GM13976 (cell line): ENCODE data around the gene PPM1H.
"Not testable (repeated sequence)": the region's sequence is repeated elsewhere in the genome, so short reads cannot be mapped to it uniquely, and the experiment has no call there.

Experiments
- DNase-seq: peaks from one replicate; pipeline ENCODE4 v3.0.0; 2012; ENCODE audit warnings: low spot score
- in situ Hi-C: fragments of 300-500 bp; cut with MboI; formaldehyde crosslinking; loops from one replicate; pipeline ENCODE4 v1.12.0; 2022; ENCODE audit warnings: low sequenced_read_pairs, mixed read lengths, inconsistent platforms; ENCODE audit not compliant: unreplicated experiment
- TF ChIP-seq, protein P1 (sequence below): IDR thresholded peaks from 2 replicates; pipeline ENCODE4 v1.5.1; 2012; ENCODE audit warnings: borderline replicate concordance, mild to moderate bottlenecking; ENCODE audit not compliant: insufficient read depth; ENCODE audit errors: extremely low read depth, missing control alignments, control extremely low read depth

PPM1H gene

DNA sequence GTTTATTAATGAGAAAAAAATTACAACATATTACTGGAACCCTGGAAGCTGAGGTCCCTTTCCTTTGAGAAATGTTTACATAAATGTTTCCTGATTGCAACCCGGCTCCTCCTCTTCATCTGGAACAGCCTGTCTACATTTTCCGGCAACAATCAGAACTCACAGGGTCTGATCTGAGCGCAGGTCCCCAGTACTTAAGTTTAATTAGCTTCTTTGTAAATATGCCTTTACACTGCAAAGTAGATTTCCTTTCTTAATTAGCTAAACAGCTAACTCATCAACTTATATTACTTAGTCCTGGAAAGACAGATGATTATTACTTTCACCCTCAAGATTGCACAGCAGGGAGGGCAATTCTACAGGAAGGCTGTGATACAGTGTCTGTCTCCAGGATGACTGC, 255.3 kb downstream of the PPM1H start:
- no peak for DNase-seq
- in situ Hi-C loops, result no loop called here
- TF ChIP-seq, protein P1, sequence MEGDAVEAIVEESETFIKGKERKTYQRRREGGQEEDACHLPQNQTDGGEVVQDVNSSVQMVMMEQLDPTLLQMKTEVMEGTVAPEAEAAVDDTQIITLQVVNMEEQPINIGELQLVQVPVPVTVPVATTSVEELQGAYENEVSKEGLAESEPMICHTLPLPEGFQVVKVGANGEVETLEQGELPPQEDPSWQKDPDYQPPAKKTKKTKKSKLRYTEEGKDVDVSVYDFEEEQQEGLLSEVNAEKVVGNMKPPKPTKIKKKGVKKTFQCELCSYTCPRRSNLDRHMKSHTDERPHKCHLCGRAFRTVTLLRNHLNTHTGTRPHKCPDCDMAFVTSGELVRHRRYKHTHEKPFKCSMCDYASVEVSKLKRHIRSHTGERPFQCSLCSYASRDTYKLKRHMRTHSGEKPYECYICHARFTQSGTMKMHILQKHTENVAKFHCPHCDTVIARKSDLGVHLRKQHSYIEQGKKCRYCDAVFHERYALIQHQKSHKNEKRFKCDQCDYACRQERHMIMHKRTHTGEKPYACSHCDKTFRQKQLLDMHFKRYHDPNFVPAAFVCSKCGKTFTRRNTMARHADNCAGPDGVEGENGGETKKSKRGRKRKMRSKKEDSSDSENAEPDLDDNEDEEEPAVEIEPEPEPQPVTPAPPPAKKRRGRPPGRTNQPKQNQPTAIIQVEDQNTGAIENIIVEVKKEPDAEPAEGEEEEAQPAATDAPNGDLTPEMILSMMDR, result no peak

- no peak for DNase-seq
- in situ Hi-C loops, result no loop called here
- TF ChIP-seq, protein P1, result no peak
These were observed 257.6 kb downstream of the PPM1H start for GRCh38 chr12:62677355-62677754.

DNA sequence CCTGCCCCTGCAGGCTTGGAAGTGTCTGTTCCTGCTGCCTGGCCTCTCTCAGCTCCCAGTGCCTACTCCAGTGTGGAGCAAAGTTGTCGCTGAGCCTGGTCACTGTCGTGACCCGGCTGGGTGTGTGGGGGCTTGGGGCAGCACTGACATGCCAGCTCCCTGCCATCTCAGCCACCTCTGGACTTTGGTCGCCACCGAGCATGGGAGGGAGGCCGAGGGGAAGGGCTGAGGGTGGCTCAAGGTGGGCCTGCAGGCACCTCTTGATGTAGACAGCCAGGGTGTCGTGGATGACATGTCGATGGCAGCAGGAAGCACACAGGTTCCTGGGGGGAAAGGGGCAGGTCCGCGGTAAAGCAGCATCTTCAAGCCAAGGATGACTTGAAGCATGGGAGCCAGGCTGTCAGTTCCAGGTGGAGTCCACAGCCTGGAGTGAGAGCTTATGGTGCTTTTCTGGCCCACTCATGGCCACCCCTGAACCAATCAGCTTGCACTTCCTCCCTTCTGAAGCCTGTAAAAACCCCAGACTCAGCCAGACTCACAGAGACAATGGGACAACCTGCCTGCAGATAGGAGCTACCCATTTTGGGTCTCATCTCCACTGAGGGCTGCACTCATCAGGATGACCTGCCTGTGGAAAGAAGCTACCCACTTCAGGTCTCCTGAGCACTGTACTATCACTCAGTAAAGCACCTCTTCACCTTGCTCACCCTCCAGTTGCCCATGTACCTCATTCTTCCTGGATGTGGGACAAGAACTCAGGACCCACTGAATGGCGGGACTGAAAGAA, 258.2 kb downstream of the PPM1H start:
- TF ChIP-seq, protein P1, result no peak
- no peak for DNase-seq
- in situ Hi-C loops, result no loop called here

- TF ChIP-seq, protein P1, result no peak
- DNase-seq, result no peak
- in situ Hi-C loops, result no loop called here
These were observed 261.7 kb downstream of the PPM1H start for GRCh38 chr12:62673028-62673815.

DNA sequence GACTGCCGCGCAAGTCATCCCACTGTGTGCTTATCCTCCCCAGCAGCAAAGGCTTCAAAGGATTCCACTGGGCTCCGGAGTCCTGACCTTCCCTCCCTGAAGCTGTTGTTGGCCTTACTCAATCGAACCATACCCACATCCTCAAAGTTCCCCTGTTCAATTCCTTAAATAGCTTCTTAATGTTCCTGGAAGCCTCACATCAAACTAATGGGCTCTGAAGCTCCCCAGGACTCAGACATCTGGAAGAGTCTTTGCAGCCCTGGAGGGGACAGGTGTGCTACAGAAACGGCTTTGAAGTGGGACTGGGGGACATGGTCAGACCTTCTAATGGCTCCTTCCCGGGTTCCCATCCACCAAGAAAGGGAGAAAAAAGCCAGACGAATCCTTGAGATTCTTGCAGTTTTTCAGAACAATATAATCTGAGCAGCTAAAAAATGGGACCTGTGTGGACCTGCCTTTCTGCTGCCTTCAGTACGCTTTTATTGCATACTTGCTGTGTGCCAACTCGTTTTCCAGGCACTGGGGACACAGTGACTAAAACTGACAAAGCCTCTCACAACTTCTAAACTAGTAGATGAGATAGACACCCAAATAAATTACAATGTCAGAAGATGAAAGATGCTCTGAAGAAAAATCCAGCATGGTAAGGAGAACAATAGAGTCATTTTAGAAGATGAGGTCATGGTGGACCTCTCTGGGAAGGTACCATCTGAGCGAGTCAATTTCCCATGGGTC, 263.8 kb downstream of the PPM1H start:
- in situ Hi-C loops, result no loop called here
- TF ChIP-seq, protein P1, result no peak
- no peak for DNase-seq

DNA sequence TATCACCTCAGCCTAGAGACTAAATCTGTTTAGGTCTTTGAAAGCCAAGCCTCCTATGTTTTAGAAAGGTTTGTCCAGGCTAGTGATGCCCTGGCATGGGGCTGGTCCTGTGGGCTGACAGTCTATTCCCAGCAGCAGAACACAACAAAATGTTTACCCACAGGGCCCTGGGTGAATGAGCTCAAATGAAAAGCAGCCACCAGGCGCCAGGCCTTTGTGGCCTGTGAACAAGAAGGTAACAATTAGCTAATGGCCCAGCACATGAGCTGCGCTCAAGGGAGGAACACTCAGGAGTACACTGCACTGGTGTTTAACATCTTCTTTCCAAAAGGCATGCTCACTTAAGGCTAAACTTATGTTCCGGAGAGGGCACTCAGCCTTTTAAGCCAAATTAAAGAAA, 266.2 kb downstream of the PPM1H start:
- in situ Hi-C loops, result no loop called here

GRCh38 chr12:62664951-62665350, 270.0 kb downstream of the PPM1H start:
- DNase-seq, in situ Hi-C loops: not testable (repeated sequence)

More for the DNA sequence above, 266.2 kb downstream of the PPM1H start:
- TF ChIP-seq, protein P1, result no peak
- no peak for DNase-seq
